HepG2 (cell line): Measurements from ENCODE around the gene TSHZ2. TPM values are rescaled to one million over a fixed set of nuclear protein-coding genes. Genes with fewer than 3 reads are reported as not detected.

Experiments
- GABPB1 ChIP-seq: IDR thresholded peaks from 2 replicates; pipeline ENCODE4 v1.6.1; 2016; ENCODE audit warnings: mild to moderate bottlenecking, missing genetic modification reagents, moderate library complexity, missing compliant biosample characterization
- RARG ChIP-seq: sonication (generic); formaldehyde crosslinking; IDR thresholded peaks from 2 replicates; pipeline ENCODE4 v1.4.0; 2020; ENCODE audit warnings: low read depth, mild to moderate bottlenecking, missing genetic modification reagents
- RNF2 ChIP-seq: fragments of 450-650 bp; conservative IDR thresholded peaks from 2 replicates; pipeline ENCODE4 v1.6.1; 2016; ENCODE audit warnings: low read depth
- ZBTB20 ChIP-seq: sonication (generic); formaldehyde crosslinking; IDR thresholded peaks from 2 replicates; pipeline ENCODE4 v1.8.1; 2023; ENCODE audit warnings: missing genetic modification reagents, low read depth, mild to moderate bottlenecking, borderline replicate concordance
- ZNF205 ChIP-seq: IDR thresholded peaks from 2 replicates; pipeline ENCODE4 v1.6.1; 2018; ENCODE audit warnings: missing biosample characterization, missing genetic modification reagents
- ZNF619 ChIP-seq: sonication (generic); formaldehyde crosslinking; IDR thresholded peaks from 2 replicates; pipeline ENCODE4 v1.4.0; 2020; ENCODE audit warnings: mild to moderate bottlenecking, missing genetic modification reagents
- ZNF773 ChIP-seq: sonication (generic); formaldehyde crosslinking; IDR thresholded peaks from 2 replicates; pipeline ENCODE4 v1.4.0; 2020; ENCODE audit warnings: missing genetic modification reagents, borderline replicate concordance
- ZNF776 ChIP-seq: sonication (generic); formaldehyde crosslinking; IDR thresholded peaks from 2 replicates; pipeline ENCODE4 v1.4.0; 2020; ENCODE audit warnings: mild to moderate bottlenecking, missing genetic modification reagents
- ZNF792 ChIP-seq: IDR thresholded peaks from 2 replicates; pipeline ENCODE4 v1.6.1; 2016
- polyA plus RNA-seq, 8 experiments: library from polyadenylated mRNA; depleted of rRNA in 3 of 8; stranded (reverse) in 7 of 8; unstranded in 1 of 8; fragments of >200 nt; fragmentation: Illumina TruSeq in 4 of 8; extraction: Trizol in 4 of 8; gene quantifications; 2 replicates each; pipeline versions ENCODE4 v1.2.1 to v1.2.3, GENCODE V29; 2011 to 2016; ENCODE audit warnings: low read depth in 4 of 8, missing spikeins in 1 of 8, mixed read lengths in 1 of 8; ENCODE audit not compliant: insufficient read depth in 1 of 8
- total RNA-seq, 5 experiments: library from RNA; depleted of rRNA; stranded (reverse); fragments of >200 nt; fragmentation: Illumina TruSeq; extraction: Trizol; gene quantifications; 2 replicates each; pipeline ENCODE4 v1.2.3, GENCODE V29; 2016; ENCODE audit warnings: low read depth in 1 of 5
- TF ChIP-seq, protein P1 (sequence below): sonication (generic); formaldehyde crosslinking; IDR thresholded peaks from 2 replicates; pipeline ENCODE4 v1.4.0; 2020; ENCODE audit warnings: missing genetic modification reagents, borderline replicate concordance
- TF ChIP-seq, protein P2 (sequence below): sonication (generic); formaldehyde crosslinking; IDR thresholded peaks from 2 replicates; pipeline ENCODE4 v1.5.0; 2020; ENCODE audit warnings: missing genetic modification reagents, mild to moderate bottlenecking, borderline replicate concordance
- TF ChIP-seq, protein P3 (sequence below): sonication (generic); formaldehyde crosslinking; conservative IDR thresholded peaks from 2 replicates; pipeline ENCODE4 v1.4.0; 2020; ENCODE audit warnings: missing genetic modification reagents
- TF ChIP-seq, protein P4 (sequence below): sonication (generic); formaldehyde crosslinking; conservative IDR thresholded peaks from 2 replicates; pipeline ENCODE4 v1.5.0; 2020; ENCODE audit warnings: missing genetic modification reagents
- TF ChIP-seq, protein P5 (sequence below): sonication (generic); formaldehyde crosslinking; IDR thresholded peaks from 2 replicates; pipeline ENCODE4 v1.4.0; 2020; ENCODE audit warnings: missing genetic modification reagents, low read depth, mild to moderate bottlenecking, borderline replicate concordance
- TF ChIP-seq, protein P6 (sequence below): sonication (generic); formaldehyde crosslinking; IDR thresholded peaks from 2 replicates; pipeline ENCODE4 v1.4.0; 2020; ENCODE audit warnings: missing genetic modification reagents, borderline replicate concordance

Gene TSHZ2
- total and polyA plus RNA-seq, 2 of the 13 experiments (the other 11 are each of a cell fraction or from before 2014, with no cell fraction given), result 0.01 TPM; not detected in 1

DNA sequence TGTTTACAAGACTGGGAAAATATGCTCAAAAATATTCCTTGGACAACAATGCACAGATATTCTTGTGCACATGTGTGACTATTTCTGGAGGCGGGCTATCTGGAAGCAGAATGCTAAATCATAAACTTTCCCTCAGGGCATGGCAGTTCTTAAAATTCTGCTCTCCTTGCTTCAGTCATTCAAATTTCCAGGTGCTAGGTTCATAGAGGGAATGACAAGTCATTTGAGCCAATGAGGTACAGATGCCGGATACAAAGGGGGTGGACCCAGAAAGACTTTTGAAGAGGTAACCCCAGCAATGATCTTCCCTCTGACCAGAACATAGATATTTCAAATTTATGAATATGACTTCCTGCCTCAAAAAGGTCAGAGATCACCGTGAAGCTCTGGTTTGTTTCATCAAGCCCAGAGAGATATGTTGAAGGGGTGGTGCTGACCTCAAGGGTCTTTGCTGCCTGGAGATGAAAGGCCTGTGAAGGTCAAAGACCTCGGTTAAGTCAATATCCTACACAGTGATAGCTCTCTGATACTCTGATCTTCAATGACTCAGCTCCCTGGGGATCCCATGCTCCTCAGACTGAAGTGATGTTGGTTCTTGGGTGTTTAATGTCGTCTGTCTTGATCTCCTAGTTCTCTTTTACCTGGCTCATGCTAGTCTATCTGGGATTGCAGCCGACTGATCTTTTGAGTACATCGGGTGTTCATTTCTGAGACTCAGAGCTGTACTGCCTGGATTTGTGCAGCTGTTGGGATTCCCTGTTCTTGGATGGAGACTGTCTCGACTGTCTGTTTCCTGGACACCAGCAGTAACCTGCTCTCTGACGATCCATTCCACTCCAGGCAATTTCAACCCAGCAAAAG lies 47.5 kb upstream of the TSHZ2 start (continued):
- TF ChIP-seq, protein P1, sequence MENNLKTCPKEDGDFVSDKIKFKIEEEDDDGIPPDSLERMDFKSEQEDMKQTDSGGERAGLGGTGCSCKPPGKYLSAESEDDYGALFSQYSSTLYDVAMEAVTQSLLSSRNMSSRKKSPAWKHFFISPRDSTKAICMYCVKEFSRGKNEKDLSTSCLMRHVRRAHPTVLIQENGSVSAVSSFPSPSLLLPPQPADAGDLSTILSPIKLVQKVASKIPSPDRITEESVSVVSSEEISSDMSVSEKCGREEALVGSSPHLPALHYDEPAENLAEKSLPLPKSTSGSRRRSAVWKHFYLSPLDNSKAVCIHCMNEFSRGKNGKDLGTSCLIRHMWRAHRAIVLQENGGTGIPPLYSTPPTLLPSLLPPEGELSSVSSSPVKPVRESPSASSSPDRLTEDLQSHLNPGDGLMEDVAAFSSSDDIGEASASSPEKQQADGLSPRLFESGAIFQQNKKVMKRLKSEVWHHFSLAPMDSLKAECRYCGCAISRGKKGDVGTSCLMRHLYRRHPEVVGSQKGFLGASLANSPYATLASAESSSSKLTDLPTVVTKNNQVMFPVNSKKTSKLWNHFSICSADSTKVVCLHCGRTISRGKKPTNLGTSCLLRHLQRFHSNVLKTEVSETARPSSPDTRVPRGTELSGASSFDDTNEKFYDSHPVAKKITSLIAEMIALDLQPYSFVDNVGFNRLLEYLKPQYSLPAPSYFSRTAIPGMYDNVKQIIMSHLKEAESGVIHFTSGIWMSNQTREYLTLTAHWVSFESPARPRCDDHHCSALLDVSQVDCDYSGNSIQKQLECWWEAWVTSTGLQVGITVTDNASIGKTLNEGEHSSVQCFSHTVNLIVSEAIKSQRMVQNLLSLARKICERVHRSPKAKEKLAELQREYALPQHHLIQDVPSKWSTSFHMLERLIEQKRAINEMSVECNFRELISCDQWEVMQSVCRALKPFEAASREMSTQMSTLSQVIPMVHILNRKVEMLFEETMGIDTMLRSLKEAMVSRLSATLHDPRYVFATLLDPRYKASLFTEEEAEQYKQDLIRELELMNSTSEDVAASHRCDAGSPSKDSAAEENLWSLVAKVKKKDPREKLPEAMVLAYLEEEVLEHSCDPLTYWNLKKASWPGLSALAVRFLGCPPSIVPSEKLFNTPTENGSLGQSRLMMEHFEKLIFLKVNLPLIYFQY (CRISPR knock-in tag), result peak; percentile 68; the same call in 1 of the 2 replicates
- TF ChIP-seq GABPB1 (CRISPR knock-in tag), result peak; percentile 58; the same call in 1 of the 2 replicates
- TF ChIP-seq RARG (CRISPR knock-in tag), result no peak
- TF ChIP-seq ZNF205 (CRISPR knock-in tag), result peak; percentile 94
- TF ChIP-seq ZNF776 (CRISPR knock-in tag), result no peak
- no peak for TF ChIP-seq ZNF773 (CRISPR knock-in tag)
- TF ChIP-seq, protein P2, sequence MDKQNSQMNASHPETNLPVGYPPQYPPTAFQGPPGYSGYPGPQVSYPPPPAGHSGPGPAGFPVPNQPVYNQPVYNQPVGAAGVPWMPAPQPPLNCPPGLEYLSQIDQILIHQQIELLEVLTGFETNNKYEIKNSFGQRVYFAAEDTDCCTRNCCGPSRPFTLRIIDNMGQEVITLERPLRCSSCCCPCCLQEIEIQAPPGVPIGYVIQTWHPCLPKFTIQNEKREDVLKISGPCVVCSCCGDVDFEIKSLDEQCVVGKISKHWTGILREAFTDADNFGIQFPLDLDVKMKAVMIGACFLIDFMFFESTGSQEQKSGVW (CRISPR knock-in tag), result no peak; the same call in 1 of the 2 replicates
- no peak for TF ChIP-seq RNF2
- no peak for TF ChIP-seq ZNF619 (CRISPR knock-in tag)
- TF ChIP-seq ZNF792 (CRISPR knock-in tag), result peak; percentile 89
- TF ChIP-seq, protein P3, sequence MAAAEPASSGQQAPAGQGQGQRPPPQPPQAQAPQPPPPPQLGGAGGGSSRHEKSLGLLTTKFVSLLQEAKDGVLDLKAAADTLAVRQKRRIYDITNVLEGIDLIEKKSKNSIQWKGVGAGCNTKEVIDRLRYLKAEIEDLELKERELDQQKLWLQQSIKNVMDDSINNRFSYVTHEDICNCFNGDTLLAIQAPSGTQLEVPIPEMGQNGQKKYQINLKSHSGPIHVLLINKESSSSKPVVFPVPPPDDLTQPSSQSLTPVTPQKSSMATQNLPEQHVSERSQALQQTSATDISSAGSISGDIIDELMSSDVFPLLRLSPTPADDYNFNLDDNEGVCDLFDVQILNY, result no peak
- TF ChIP-seq, protein P4, sequence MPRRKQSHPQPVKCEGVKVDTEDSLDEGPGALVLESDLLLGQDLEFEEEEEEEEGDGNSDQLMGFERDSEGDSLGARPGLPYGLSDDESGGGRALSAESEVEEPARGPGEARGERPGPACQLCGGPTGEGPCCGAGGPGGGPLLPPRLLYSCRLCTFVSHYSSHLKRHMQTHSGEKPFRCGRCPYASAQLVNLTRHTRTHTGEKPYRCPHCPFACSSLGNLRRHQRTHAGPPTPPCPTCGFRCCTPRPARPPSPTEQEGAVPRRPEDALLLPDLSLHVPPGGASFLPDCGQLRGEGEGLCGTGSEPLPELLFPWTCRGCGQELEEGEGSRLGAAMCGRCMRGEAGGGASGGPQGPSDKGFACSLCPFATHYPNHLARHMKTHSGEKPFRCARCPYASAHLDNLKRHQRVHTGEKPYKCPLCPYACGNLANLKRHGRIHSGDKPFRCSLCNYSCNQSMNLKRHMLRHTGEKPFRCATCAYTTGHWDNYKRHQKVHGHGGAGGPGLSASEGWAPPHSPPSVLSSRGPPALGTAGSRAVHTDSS (CRISPR knock-in tag), result no peak
- peak; percentile 98 for TF ChIP-seq ZBTB20 (CRISPR knock-in tag)
- TF ChIP-seq, protein P5, sequence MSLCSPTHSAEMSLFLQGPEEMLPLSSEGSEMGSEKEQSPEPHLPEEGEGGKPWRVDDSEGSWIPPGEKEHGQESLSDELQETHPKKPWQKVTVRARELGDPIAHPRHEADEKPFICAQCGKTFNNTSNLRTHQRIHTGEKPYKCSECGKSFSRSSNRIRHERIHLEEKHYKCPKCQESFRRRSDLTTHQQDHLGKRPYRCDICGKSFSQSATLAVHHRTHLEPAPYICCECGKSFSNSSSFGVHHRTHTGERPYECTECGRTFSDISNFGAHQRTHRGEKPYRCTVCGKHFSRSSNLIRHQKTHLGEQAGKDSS (CRISPR knock-in tag), result peak; percentile 90; the same call in 1 of the 2 replicates
- TF ChIP-seq, protein P6, sequence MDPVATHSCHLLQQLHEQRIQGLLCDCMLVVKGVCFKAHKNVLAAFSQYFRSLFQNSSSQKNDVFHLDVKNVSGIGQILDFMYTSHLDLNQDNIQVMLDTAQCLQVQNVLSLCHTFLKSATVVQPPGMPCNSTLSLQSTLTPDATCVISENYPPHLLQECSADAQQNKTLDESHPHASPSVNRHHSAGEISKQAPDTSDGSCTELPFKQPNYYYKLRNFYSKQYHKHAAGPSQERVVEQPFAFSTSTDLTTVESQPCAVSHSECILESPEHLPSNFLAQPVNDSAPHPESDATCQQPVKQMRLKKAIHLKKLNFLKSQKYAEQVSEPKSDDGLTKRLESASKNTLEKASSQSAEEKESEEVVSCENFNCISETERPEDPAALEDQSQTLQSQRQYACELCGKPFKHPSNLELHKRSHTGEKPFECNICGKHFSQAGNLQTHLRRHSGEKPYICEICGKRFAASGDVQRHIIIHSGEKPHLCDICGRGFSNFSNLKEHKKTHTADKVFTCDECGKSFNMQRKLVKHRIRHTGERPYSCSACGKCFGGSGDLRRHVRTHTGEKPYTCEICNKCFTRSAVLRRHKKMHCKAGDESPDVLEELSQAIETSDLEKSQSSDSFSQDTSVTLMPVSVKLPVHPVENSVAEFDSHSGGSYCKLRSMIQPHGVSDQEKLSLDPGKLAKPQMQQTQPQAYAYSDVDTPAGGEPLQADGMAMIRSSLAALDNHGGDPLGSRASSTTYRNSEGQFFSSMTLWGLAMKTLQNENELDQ, result no peak; the same call in 1 of the 2 replicates
